ENCODE data around the gene UBE2Z. TPM values are rescaled to one million over a fixed set of nuclear protein-coding genes. Genes with fewer than 3 reads are reported as not detected.

UBE2Z gene
- total RNA-seq, 1 donor from 2014 or later = 29.2 TPM

- H3K4me3 ChIP-seq (ENCODE audit: low read length in 3 of 3) = no peak overlapping the region
- no peaks in the 10 kb centered on the region for H3K27me3 ChIP-seq (ENCODE audit: control insufficient read depth in 3 of 3, insufficient read depth in 3 of 3, low read length in 3 of 3)
- peaks cover 2 to 4% (median 3%) of the 10 kb centered on the region in 3 donors for H3K4me1 ChIP-seq (ENCODE audit: control insufficient read depth in 3 of 3, insufficient read depth in 3 of 3, low read length in 3 of 3)
- H3K36me3 ChIP-seq (ENCODE audit: control insufficient read depth in 3 of 3, insufficient read depth in 3 of 3, low read length in 3 of 3) = peaks cover 0 to 2% (median 0%) of the 10 kb centered on the region in 3 donors
- no peaks in the 10 kb centered on the region for H3K9me3 ChIP-seq (ENCODE audit: control insufficient read depth in 3 of 3, low read length in 3 of 3)
- no peak overlapping the region for H3K27ac ChIP-seq (ENCODE audit: low read depth, low read length)
- no peak overlapping the region for H3K9ac ChIP-seq (ENCODE audit: low read depth in 1 of 3, low read length in 3 of 3)
Observed at GRCh38 chr17:48903401-48903800, 4.8 kb upstream of the UBE2Z start.

- H3K4me1 ChIP-seq (ENCODE audit: control insufficient read depth in 3 of 3, insufficient read depth in 3 of 3, low read length in 3 of 3) = peaks cover 4 to 7% (median 7%) of the 10 kb centered on the region in 3 donors
- H3K4me3 ChIP-seq (ENCODE audit: low read length in 3 of 3) = no peak overlapping the region
- no peak overlapping the region for H3K27ac ChIP-seq (ENCODE audit: low read depth, low read length)
- H3K36me3 ChIP-seq (ENCODE audit: control insufficient read depth in 3 of 3, insufficient read depth in 3 of 3, low read length in 3 of 3) = no peaks in the 10 kb centered on the region
- H3K9ac ChIP-seq (ENCODE audit: low read depth in 1 of 3, low read length in 3 of 3) = no peak overlapping the region
- H3K27me3 ChIP-seq (ENCODE audit: control insufficient read depth in 3 of 3, insufficient read depth in 3 of 3, low read length in 3 of 3) = no peaks in the 10 kb centered on the region
- H3K9me3 ChIP-seq (ENCODE audit: control insufficient read depth in 3 of 3, low read length in 3 of 3) = no peaks in the 10 kb centered on the region
Observed at GRCh38 chr17:48904428-48904827, 3.8 kb upstream of the UBE2Z start.

GRCh38 chr17:48905987-48906515 is 2.2 kb upstream of the UBE2Z start:
- no peak overlapping the region for H3K4me3 ChIP-seq (ENCODE audit: low read length in 3 of 3)
- H3K27ac ChIP-seq (ENCODE audit: low read depth, low read length) = no peak overlapping the region
- peaks cover 2 to 8% (median 4%) of the 10 kb centered on the region in 3 donors for H3K36me3 ChIP-seq (ENCODE audit: control insufficient read depth in 3 of 3, insufficient read depth in 3 of 3, low read length in 3 of 3)
- H3K9me3 ChIP-seq (ENCODE audit: control insufficient read depth in 3 of 3, low read length in 3 of 3) = no peaks in the 10 kb centered on the region
- peaks cover 18 to 24% (median 23%) of the 10 kb centered on the region in 3 donors for H3K4me1 ChIP-seq (ENCODE audit: control insufficient read depth in 3 of 3, insufficient read depth in 3 of 3, low read length in 3 of 3)
- H3K9ac ChIP-seq (ENCODE audit: low read depth in 1 of 3, low read length in 3 of 3) = no peak overlapping the region
- H3K27me3 ChIP-seq (ENCODE audit: control insufficient read depth in 3 of 3, insufficient read depth in 3 of 3, low read length in 3 of 3) = no peaks in the 10 kb centered on the region

GRCh38 chr17:48907713-48908046 is 527 bp upstream of the UBE2Z start:
- Histone ChIP-seq H3K27ac (ENCODE audit: low read depth, low read length) (peak overlapping the region; percentile 88), H3K4me3 (ENCODE audit: low read length in 3 of 3) (peak overlapping the region; percentile 88 to 96 (median 92)), H3K9me3 (ENCODE audit: control insufficient read depth in 3 of 3, low read length in 3 of 3) (no peaks in the 10 kb centered on the region), H3K27me3 (ENCODE audit: control insufficient read depth in 3 of 3, insufficient read depth in 3 of 3, low read length in 3 of 3) (no peaks in the 10 kb centered on the region), H3K36me3 (ENCODE audit: control insufficient read depth in 3 of 3, insufficient read depth in 3 of 3, low read length in 3 of 3) (peaks cover 2 to 12% (median 8%) of the 10 kb centered on the region in 3 donors), H3K9ac (ENCODE audit: low read depth in 1 of 3, low read length in 3 of 3) (peak overlapping the region; percentile 75 to 93 (median 88)), H3K4me1 (ENCODE audit: control insufficient read depth in 3 of 3, insufficient read depth in 3 of 3, low read length in 3 of 3) (peaks cover 18 to 27% (median 25%) of the 10 kb centered on the region in 3 donors)

- Histone ChIP-seq H3K9me3 (ENCODE audit: control insufficient read depth in 3 of 3, low read length in 3 of 3) (no peaks in the 10 kb centered on the region), H3K36me3 (ENCODE audit: control insufficient read depth in 3 of 3, insufficient read depth in 3 of 3, low read length in 3 of 3) (peaks cover 2 to 16% (median 14%) of the 10 kb centered on the region in 3 donors), H3K4me3 (ENCODE audit: low read length in 3 of 3) (peak overlapping the region; percentile 78 to 96 (median 88)), H3K4me1 (ENCODE audit: control insufficient read depth in 3 of 3, insufficient read depth in 3 of 3, low read length in 3 of 3) (peaks cover 18 to 27% (median 25%) of the 10 kb centered on the region in 3 donors), H3K27me3 (ENCODE audit: control insufficient read depth in 3 of 3, insufficient read depth in 3 of 3, low read length in 3 of 3) (no peaks in the 10 kb centered on the region), H3K9ac (ENCODE audit: low read depth in 1 of 3, low read length in 3 of 3) (peak overlapping the region; percentile 63 to 88 (median 72)), H3K27ac (ENCODE audit: low read depth, low read length) (peak overlapping the region; percentile 88)
Observed at GRCh38 chr17:48908853-48909394, 717 bp downstream of the UBE2Z start.

- peak overlapping the region; percentile 0 to 88 (median 78) for H3K4me3 ChIP-seq (ENCODE audit: low read length in 3 of 3)
- peaks cover 18 to 27% (median 25%) of the 10 kb centered on the region in 3 donors for H3K4me1 ChIP-seq (ENCODE audit: control insufficient read depth in 3 of 3, insufficient read depth in 3 of 3, low read length in 3 of 3)
- no peak overlapping the region for H3K27ac ChIP-seq (ENCODE audit: low read depth, low read length)
- H3K9ac ChIP-seq (ENCODE audit: low read depth in 1 of 3, low read length in 3 of 3) = peak overlapping the region in 1 of 3 donors; percentile 63
- H3K9me3 ChIP-seq (ENCODE audit: control insufficient read depth in 3 of 3, low read length in 3 of 3) = no peaks in the 10 kb centered on the region
- H3K36me3 ChIP-seq (ENCODE audit: control insufficient read depth in 3 of 3, insufficient read depth in 3 of 3, low read length in 3 of 3) = peaks cover 2 to 19% (median 16%) of the 10 kb centered on the region in 3 donors
- no peaks in the 10 kb centered on the region for H3K27me3 ChIP-seq (ENCODE audit: control insufficient read depth in 3 of 3, insufficient read depth in 3 of 3, low read length in 3 of 3)
Observed at GRCh38 chr17:48909783-48910182, 1.6 kb downstream of the UBE2Z start.

GRCh38 chr17:48910370-48910769 is 2.2 kb downstream of the UBE2Z start:
- no peak overlapping the region for H3K9ac ChIP-seq (ENCODE audit: low read depth in 1 of 3, low read length in 3 of 3)
- H3K27ac ChIP-seq (ENCODE audit: low read depth, low read length) = no peak overlapping the region
- H3K4me1 ChIP-seq (ENCODE audit: control insufficient read depth in 3 of 3, insufficient read depth in 3 of 3, low read length in 3 of 3) = peaks cover 18 to 27% (median 25%) of the 10 kb centered on the region in 3 donors
- H3K36me3 ChIP-seq (ENCODE audit: control insufficient read depth in 3 of 3, insufficient read depth in 3 of 3, low read length in 3 of 3) = peaks cover 2 to 19% (median 16%) of the 10 kb centered on the region in 3 donors
- no peaks in the 10 kb centered on the region for H3K9me3 ChIP-seq (ENCODE audit: control insufficient read depth in 3 of 3, low read length in 3 of 3)
- no peaks in the 10 kb centered on the region for H3K27me3 ChIP-seq (ENCODE audit: control insufficient read depth in 3 of 3, insufficient read depth in 3 of 3, low read length in 3 of 3)
- no peak overlapping the region for H3K4me3 ChIP-seq (ENCODE audit: low read length in 3 of 3)

- H3K27ac ChIP-seq (ENCODE audit: low read depth, low read length) = no peak overlapping the region
- H3K9me3 ChIP-seq (ENCODE audit: control insufficient read depth in 3 of 3, low read length in 3 of 3) = no peaks in the 10 kb centered on the region
- no peak overlapping the region for H3K9ac ChIP-seq (ENCODE audit: low read depth in 1 of 3, low read length in 3 of 3)
- no peaks in the 10 kb centered on the region for H3K27me3 ChIP-seq (ENCODE audit: control insufficient read depth in 3 of 3, insufficient read depth in 3 of 3, low read length in 3 of 3)
- no peak overlapping the region for H3K4me3 ChIP-seq (ENCODE audit: low read length in 3 of 3)
- peaks cover 4 to 22% (median 18%) of the 10 kb centered on the region in 3 donors for H3K36me3 ChIP-seq (ENCODE audit: control insufficient read depth in 3 of 3, insufficient read depth in 3 of 3, low read length in 3 of 3)
- H3K4me1 ChIP-seq (ENCODE audit: control insufficient read depth in 3 of 3, insufficient read depth in 3 of 3, low read length in 3 of 3) = peaks cover 18 to 27% (median 25%) of the 10 kb centered on the region in 3 donors
Observed at GRCh38 chr17:48912476-48912875, 4.3 kb downstream of the UBE2Z start.

- H3K9me3 ChIP-seq (ENCODE audit: control insufficient read depth in 3 of 3, low read length in 3 of 3) = no peaks in the 10 kb centered on the region
- no peak overlapping the region for H3K9ac ChIP-seq (ENCODE audit: low read depth in 1 of 3, low read length in 3 of 3)
- no peak overlapping the region for H3K27ac ChIP-seq (ENCODE audit: low read depth, low read length)
- no peak overlapping the region for H3K4me3 ChIP-seq (ENCODE audit: low read length in 3 of 3)
- H3K27me3 ChIP-seq (ENCODE audit: control insufficient read depth in 3 of 3, insufficient read depth in 3 of 3, low read length in 3 of 3) = no peaks in the 10 kb centered on the region
- peaks cover 8 to 37% (median 32%) of the 10 kb centered on the region in 3 donors for H3K36me3 ChIP-seq (ENCODE audit: control insufficient read depth in 3 of 3, insufficient read depth in 3 of 3, low read length in 3 of 3)
- peaks cover 2 to 7% (median 6%) of the 10 kb centered on the region in 3 donors for H3K4me1 ChIP-seq (ENCODE audit: control insufficient read depth in 3 of 3, insufficient read depth in 3 of 3, low read length in 3 of 3)
Observed at GRCh38 chr17:48915459-48916282, 7.5 kb downstream of the UBE2Z start.

Data from skeletal muscle tissue (tissue), 4 donors.